Measurements from ENCODE around the gene ARMC6.

- no peak for TF ChIP-seq CTCF (IDR thresholded peaks at IDR 0.05; ENCODE audit: poor library complexity)
- TF ChIP-seq EZH2phosphoT487 (IDR thresholded peaks at IDR 0.05; ENCODE audit: low read depth, severe bottlenecking, unreplicated experiment): no peak
- TF ChIP-seq EZH2 (IDR thresholded peaks at IDR 0.05; ENCODE audit: borderline replicate concordance): no peak
Measured at GRCh38 chr19:19033426-19034203, at the start of gene ARMC6, which contains the start of gene SUGP2.
